Muscle layer of colon (tissue), 2 donors: ENCODE results near the gene RFESD.

ENCODE experiments used
- H3K27ac ChIP-seq: one replicate; pipeline ENCODE4 v1.7.0; 2013; ENCODE audit warnings: low read depth, mild to moderate bottlenecking, low read length, moderate library complexity
- H3K27me3 ChIP-seq, 2 donors: one replicate each; pipeline ENCODE4 v1.7.0; 2013; ENCODE audit warnings: low read length in 2 of 2, mild to moderate bottlenecking in 2 of 2; ENCODE audit not compliant: insufficient read depth in 2 of 2, control insufficient read depth in 1 of 2
- H3K36me3 ChIP-seq: one replicate; pipeline ENCODE4 v1.7.0; 2013; ENCODE audit warnings: mild to moderate bottlenecking, low read length; ENCODE audit not compliant: insufficient read depth
- H3K4me1 ChIP-seq: one replicate; pipeline ENCODE4 v1.7.0; 2013; ENCODE audit warnings: mild to moderate bottlenecking, low read length; ENCODE audit not compliant: insufficient read depth
- H3K4me3 ChIP-seq, 2 donors: one replicate each; pipeline ENCODE4 v1.7.0; 2013; ENCODE audit warnings: low read length in 2 of 2, low read depth in 1 of 2, mild to moderate bottlenecking in 1 of 2, moderate library complexity in 1 of 2
- H3K9ac ChIP-seq: one replicate; pipeline ENCODE4 v1.7.0; 2013; ENCODE audit warnings: low read length
- H3K9me3 ChIP-seq: one replicate; pipeline ENCODE4 v1.7.0; 2013; ENCODE audit warnings: mild to moderate bottlenecking, low read length
- donor health status: abdominal sarcoma.
- donor health status: Adenocarcinoma of cecum.

RFESD gene

GRCh38 chr5:95669540-95669939, 23.0 kb downstream of the RFESD start:
- no peak overlapping the region for H3K4me3 ChIP-seq
- no peak overlapping the region for H3K9ac ChIP-seq
- no peaks in the 10 kb centered on the region for H3K27me3 ChIP-seq
- H3K9me3 ChIP-seq = no peaks in the 10 kb centered on the region
- peaks cover 21% of the 10 kb centered on the region for H3K4me1 ChIP-seq
- peak overlapping the region; percentile 89 for H3K27ac ChIP-seq
- no peaks in the 10 kb centered on the region for H3K36me3 ChIP-seq

DNA sequence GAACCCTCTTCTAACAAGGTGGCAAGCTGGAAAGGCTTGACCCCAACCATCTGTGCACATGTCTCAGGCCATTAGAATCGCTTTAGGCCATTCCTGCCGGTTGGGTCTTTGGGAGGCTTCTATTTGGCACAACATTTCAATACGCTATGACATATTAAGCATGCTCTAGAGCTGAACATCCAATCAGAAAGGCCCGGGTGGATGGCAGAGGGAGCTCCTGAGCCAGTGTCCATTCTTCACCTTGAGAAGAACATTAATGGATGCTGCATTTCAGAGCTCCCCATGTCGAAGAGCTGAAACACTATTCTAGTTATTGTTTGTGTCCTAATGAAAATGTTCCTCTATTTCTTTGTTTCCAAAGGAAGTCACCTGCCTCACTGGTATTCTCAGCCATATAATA, 23.4 kb downstream of the RFESD start:
- H3K9ac ChIP-seq = no peak overlapping the region
- no peak overlapping the region for H3K4me3 ChIP-seq
- H3K36me3 ChIP-seq = no peaks in the 10 kb centered on the region
- H3K27me3 ChIP-seq = no peaks in the 10 kb centered on the region
- H3K4me1 ChIP-seq = peaks cover 20% of the 10 kb centered on the region
- peak overlapping the region; percentile 70 for H3K27ac ChIP-seq
- no peaks in the 10 kb centered on the region for H3K9me3 ChIP-seq

GRCh38 chr5:95670568-95670967, 24.0 kb downstream of the RFESD start:
- Histone ChIP-seq H3K36me3 (no peaks in the 10 kb centered on the region), H3K27ac (peak overlapping the region; percentile 70), H3K27me3 (no peaks in the 10 kb centered on the region), H3K4me3 (no peak overlapping the region), H3K4me1 (peaks cover 20% of the 10 kb centered on the region), H3K9me3 (no peaks in the 10 kb centered on the region), H3K9ac (no peak overlapping the region)

GRCh38 chr5:95671826-95672225, 25.2 kb downstream of the RFESD start:
- Histone ChIP-seq H3K36me3 (no peaks in the 10 kb centered on the region), H3K9me3 (no peaks in the 10 kb centered on the region), H3K4me3 (no peak overlapping the region), H3K9ac (no peak overlapping the region), H3K4me1 (peaks cover 20% of the 10 kb centered on the region), H3K27me3 (no peaks in the 10 kb centered on the region), H3K27ac (no peak overlapping the region)

GRCh38 chr5:95672641-95673040, 26.1 kb downstream of the RFESD start:
- Histone ChIP-seq H3K27ac (no peak overlapping the region), H3K9me3 (no peaks in the 10 kb centered on the region)

DNA sequence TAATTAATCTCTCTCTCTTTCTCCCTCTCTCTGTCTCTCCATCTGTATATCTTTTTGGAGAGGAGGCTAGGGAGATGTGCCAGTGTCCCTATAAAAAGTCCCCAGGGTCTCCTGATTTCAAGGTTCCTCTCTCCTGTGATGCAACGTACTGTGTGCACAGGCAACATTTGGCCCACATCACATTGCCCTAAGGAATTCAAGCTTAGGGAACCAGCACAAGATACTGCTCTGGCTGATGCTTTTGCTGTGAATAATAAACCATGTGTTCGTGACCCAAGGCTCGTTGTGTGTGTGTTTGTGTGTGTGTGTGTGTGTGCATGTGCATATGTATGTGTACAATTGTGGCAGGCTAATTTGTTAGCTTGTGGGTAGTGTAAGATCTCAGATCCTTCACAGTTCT, 26.5 kb downstream of the RFESD start:
- Histone ChIP-seq H3K9ac (no peak overlapping the region), H3K4me3 (no peak overlapping the region), H3K27ac (no peak overlapping the region), H3K4me1 (peaks cover 20% of the 10 kb centered on the region), H3K27me3 (no peaks in the 10 kb centered on the region), H3K36me3 (no peaks in the 10 kb centered on the region), H3K9me3 (no peaks in the 10 kb centered on the region)

More at GRCh38 chr5:95672641-95673040, 26.1 kb downstream of the RFESD start:
- Histone ChIP-seq H3K9ac (no peak overlapping the region), H3K27me3 (no peaks in the 10 kb centered on the region), H3K4me3 (no peak overlapping the region), H3K36me3 (no peaks in the 10 kb centered on the region), H3K4me1 (peaks cover 20% of the 10 kb centered on the region)

DNA sequence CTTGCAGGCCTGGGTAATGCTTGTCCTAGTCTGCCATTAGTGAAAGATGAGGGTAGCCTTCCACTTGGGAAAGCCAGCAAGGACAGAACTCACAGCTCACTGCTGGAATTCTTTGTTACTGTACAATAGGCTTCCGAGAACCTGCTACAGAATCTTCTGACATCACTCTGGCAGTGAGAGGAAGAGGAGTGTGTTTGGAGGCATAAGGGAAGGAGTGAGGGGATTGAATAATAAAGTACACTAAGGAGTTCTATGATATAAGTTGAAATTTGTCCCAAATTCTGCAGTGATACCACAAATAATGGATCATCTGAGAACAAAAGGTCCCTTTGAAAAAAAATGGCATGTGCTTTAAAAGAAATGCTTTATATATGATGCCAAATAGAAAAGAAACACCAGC, 36.3 kb downstream of the RFESD start, which contains the start of gene SPATA9:
TSS of gene SPATA9 (minus strand) at position 101 of the 400 bp plus-strand sequence. CDS start 137 bp downstream, outside the sequence.
- no peaks in the 10 kb centered on the region for H3K4me1 ChIP-seq
- no peak within 1 kb of the TSS for H3K9ac ChIP-seq
- no peaks in the 10 kb centered on the region for H3K36me3 ChIP-seq
- H3K9me3 ChIP-seq = no peaks in the 10 kb centered on the region
- no peak within 1 kb of the TSS for H3K4me3 ChIP-seq
- H3K27ac ChIP-seq = no peak within 1 kb of the TSS
- H3K27me3 ChIP-seq = no peaks in the 10 kb centered on the region

DNA sequence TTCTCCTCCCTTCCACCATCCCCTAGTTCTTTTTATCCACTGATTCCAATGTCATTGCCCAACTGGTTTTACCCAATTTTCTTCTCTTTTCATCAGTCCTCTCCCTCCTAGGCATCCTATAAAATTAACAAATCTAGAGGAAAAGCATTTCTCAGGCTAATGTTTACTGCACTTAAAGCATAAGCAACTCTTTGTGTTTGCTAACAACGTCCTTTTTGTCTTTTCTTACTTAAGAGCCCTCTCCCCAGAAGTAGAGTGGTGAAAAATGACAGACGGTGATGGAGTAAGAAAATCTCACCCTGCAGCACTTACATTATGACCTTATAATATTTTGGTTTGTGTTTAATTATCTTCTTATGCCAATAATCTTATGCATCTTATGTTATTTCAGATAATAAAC, 37.8 kb downstream of the RFESD start:
- H3K36me3 ChIP-seq = no peaks in the 10 kb centered on the region
- no peaks in the 10 kb centered on the region for H3K4me1 ChIP-seq
- no peaks in the 10 kb centered on the region for H3K9me3 ChIP-seq
- no peak overlapping the region for H3K9ac ChIP-seq
- no peak overlapping the region for H3K4me3 ChIP-seq
- H3K27ac ChIP-seq = no peak overlapping the region
- H3K27me3 ChIP-seq = no peaks in the 10 kb centered on the region

DNA sequence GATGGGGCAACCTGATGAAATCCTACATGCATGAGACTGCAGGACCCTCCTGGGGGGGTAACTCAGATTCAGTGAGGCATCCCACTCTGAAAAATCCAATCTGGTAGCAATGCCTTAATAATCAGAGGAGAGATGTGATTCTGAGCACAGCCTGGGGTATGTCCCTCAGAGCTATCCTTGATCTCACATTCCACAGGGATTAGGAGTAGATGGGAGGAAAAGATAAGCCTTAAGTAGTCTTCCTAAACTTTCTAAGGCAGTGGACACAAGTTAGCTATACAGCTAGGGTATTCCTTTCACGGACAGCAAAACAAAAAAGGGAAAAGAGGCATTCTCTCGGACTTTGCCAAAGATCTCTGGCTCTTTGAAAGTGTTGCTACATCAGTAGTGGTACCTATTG, 40.1 kb downstream of the RFESD start:
- Histone ChIP-seq H3K4me3 (no peak overlapping the region), H3K27ac (no peak overlapping the region), H3K36me3 (no peaks in the 10 kb centered on the region), H3K4me1 (no peaks in the 10 kb centered on the region), H3K9ac (no peak overlapping the region), H3K27me3 (no peaks in the 10 kb centered on the region), H3K9me3 (no peaks in the 10 kb centered on the region)

GRCh38 chr5:95689680-95690079, 43.1 kb downstream of the RFESD start:
- Histone ChIP-seq H3K4me1 (no peaks in the 10 kb centered on the region), H3K9ac (no peak overlapping the region), H3K27me3 (no peaks in the 10 kb centered on the region), H3K36me3 (no peaks in the 10 kb centered on the region), H3K27ac (no peak overlapping the region), H3K4me3 (no peak overlapping the region), H3K9me3 (no peaks in the 10 kb centered on the region)

DNA sequence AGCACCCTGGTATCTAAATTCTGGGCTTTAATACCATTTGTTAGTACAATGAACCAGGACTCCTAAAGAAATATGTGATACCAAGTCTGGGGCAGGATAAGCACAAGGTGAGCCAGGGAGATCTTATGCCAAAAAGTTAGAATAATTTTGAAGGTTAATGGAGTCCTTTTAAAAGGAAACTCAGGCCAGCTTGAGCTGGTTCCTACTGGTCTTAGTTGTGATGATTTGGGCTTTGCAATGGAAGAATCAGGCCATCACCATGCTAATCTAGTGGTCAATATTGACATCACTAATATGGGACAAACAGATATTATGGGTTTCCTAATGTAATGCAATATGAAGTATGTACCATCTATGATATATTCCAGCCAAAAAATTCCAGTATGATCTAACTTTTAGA, 43.8 kb downstream of the RFESD start:
- H3K27me3 ChIP-seq = no peaks in the 10 kb centered on the region
- no peaks in the 10 kb centered on the region for H3K4me1 ChIP-seq
- H3K9ac ChIP-seq = no peak overlapping the region
- no peaks in the 10 kb centered on the region for H3K36me3 ChIP-seq
- H3K9me3 ChIP-seq = no peaks in the 10 kb centered on the region
- H3K27ac ChIP-seq = no peak overlapping the region
- H3K4me3 ChIP-seq = no peak overlapping the region

GRCh38 chr5:95697781-95698681, 51.5 kb downstream of the RFESD start:
- H3K27ac ChIP-seq = no peak overlapping the region
- H3K4me3 ChIP-seq = no peak overlapping the region
- H3K27me3 ChIP-seq = no peaks in the 10 kb centered on the region
- H3K9me3 ChIP-seq = no peaks in the 10 kb centered on the region
- H3K4me1 ChIP-seq = peaks cover 5% of the 10 kb centered on the region
- H3K36me3 ChIP-seq = no peaks in the 10 kb centered on the region
- no peak overlapping the region for H3K9ac ChIP-seq
